ENCODE results near the gene EXOG. TPM values are rescaled to one million over a fixed set of nuclear protein-coding genes. Genes with fewer than 3 reads are reported as not detected.
"Not testable (repeated sequence)": the region's sequence is repeated elsewhere in the genome, so short reads cannot be mapped to it uniquely, and the experiment has no call there.

Gene EXOG
- total and polyA plus RNA-seq, 2 donors (not counting 3 experiments of a cell fraction or from before 2014, with no cell fraction given), result 10.8 to 21.9 TPM

GRCh38 chr3:38566215-38566528, 70.0 kb downstream of the EXOG start:
- Histone ChIP-seq H3K9ac (replicated peaks; ENCODE audit: extremely low read depth, insufficient read depth, low read length) (no peak overlapping the region), H3K36me3 (ENCODE audit: control insufficient read depth in 2 of 2, extremely low read depth in 1 of 2, insufficient read depth in 2 of 2, low read length in 2 of 2) (no peaks in the 10 kb centered on the region), H4K20me1 (replicated peaks; ENCODE audit: control insufficient read depth, extremely low read depth, insufficient read depth, low read length) (no peaks in the 10 kb centered on the region), H3K27me3 (ENCODE audit: control insufficient read depth in 2 of 2, insufficient read depth in 2 of 2, low read length in 2 of 2) (no peaks in the 10 kb centered on the region), H3K79me2 (ENCODE audit: control insufficient read depth, insufficient read depth, low read length) (no peaks in the 10 kb centered on the region), H3K9me1 (replicated peaks; ENCODE audit: control insufficient read depth, extremely low read depth, insufficient read depth, low read length) (no peaks in the 10 kb centered on the region), H3K27ac (ENCODE audit: insufficient read depth, low read depth, low read length) (no peak overlapping the region), H3K4me1 (ENCODE audit: control insufficient read depth, extremely low read depth, insufficient read depth, low read length) (no peaks in the 10 kb centered on the region), H2AFZ (ENCODE audit: low read depth, low read length) (no peak overlapping the region), H3K9me3 (replicated peaks; ENCODE audit: control insufficient read depth, insufficient read depth, low read length) (no peaks in the 10 kb centered on the region), H3K4me3 (replicated peaks in 1 of 3; ENCODE audit: insufficient read depth in 1 of 3, low read depth in 1 of 3, low read length in 3 of 3) (no peak overlapping the region), H3K4me2 (ENCODE audit: insufficient read depth, low read length) (no peak overlapping the region)
- ChIA-PET CTCF (no interaction called here), POLR2A (no interaction called here)
- dilution Hi-C loops (cut with MboI; ENCODE audit: extremely low pct_ligation_motif_present, low sequenced_read_pairs), result no loop called here
- TF ChIP-seq POLR2AphosphoS5 (IDR thresholded peaks at IDR 0.05; ENCODE audit: insufficient read depth, low read depth, low read length) (no peak), FOS (IDR thresholded peaks at IDR 0.05; ENCODE audit: borderline replicate concordance, insufficient read depth, low read length) (no peak), POLR2A (IDR thresholded peaks at IDR 0.05; ENCODE audit: low read depth, low read length) (no peak)
- DNase-seq (ENCODE audit: low read depth, low spot score) (no peak), FAIRE-seq (no peak)
- intact Hi-C loops (cut with micrococcal nuclease), result no loop called here
- BruUV-seq (replicated peaks), result no TSS peak

- H3K79me2 ChIP-seq (ENCODE audit: control insufficient read depth, insufficient read depth, low read length); intact Hi-C loops (cut with micrococcal nuclease): not testable (repeated sequence)
Observed at GRCh38 chr3:38566794-38567193, 70.7 kb downstream of the EXOG start.

More at GRCh38 chr3:38566794-38567193, 70.7 kb downstream of the EXOG start:
- H3K4me2 ChIP-seq (ENCODE audit: insufficient read depth, low read length); FAIRE-seq; H3K4me1 ChIP-seq (ENCODE audit: control insufficient read depth, extremely low read depth, insufficient read depth, low read length); H3K9ac ChIP-seq (replicated peaks; ENCODE audit: extremely low read depth, insufficient read depth, low read length); H3K9me3 ChIP-seq (replicated peaks; ENCODE audit: control insufficient read depth, insufficient read depth, low read length); H3K36me3 ChIP-seq (ENCODE audit: control insufficient read depth in 2 of 2, extremely low read depth in 1 of 2, insufficient read depth in 2 of 2, low read length in 2 of 2); POLR2A ChIA-PET; DNase-seq (ENCODE audit: low read depth, low spot score); BruUV-seq (replicated peaks); dilution Hi-C loops (cut with MboI; ENCODE audit: extremely low pct_ligation_motif_present, low sequenced_read_pairs); H3K27me3 ChIP-seq (ENCODE audit: control insufficient read depth in 2 of 2, insufficient read depth in 2 of 2, low read length in 2 of 2); H3K4me3 ChIP-seq (replicated peaks in 1 of 3; ENCODE audit: insufficient read depth in 1 of 3, low read depth in 1 of 3, low read length in 3 of 3); H3K27ac ChIP-seq (ENCODE audit: insufficient read depth, low read depth, low read length); H4K20me1 ChIP-seq (replicated peaks; ENCODE audit: control insufficient read depth, extremely low read depth, insufficient read depth, low read length); H2AFZ ChIP-seq (ENCODE audit: low read depth, low read length); H3K9me1 ChIP-seq (replicated peaks; ENCODE audit: control insufficient read depth, extremely low read depth, insufficient read depth, low read length); CTCF ChIA-PET: not testable (repeated sequence)
